Adrenal gland (tissue), 5 donors: ENCODE results near the gene CNTNAP2.

ENCODE experiments used
- POLR2A ChIP-seq, 2 donors: fragments of 450-650 bp; IDR thresholded peaks; one replicate each; pipeline ENCODE4 v1.6.1; 2017; ENCODE audit warnings: antibody characterized with exemption in 2 of 2, mild to moderate bottlenecking in 2 of 2, moderate library complexity in 1 of 2
- TF ChIP-seq, protein P1 (sequence below), 6 experiments: fragments of 450-650 bp in 4 of 6; fragments of 200-600 bp in 2 of 6; sonication (generic) in 1 of 6; IDR thresholded peaks; 1 replicate in 5 of 6; 2 replicates in 1 of 6; pipeline versions ENCODE4 v1.5.1 to v1.8.0; 2016 to 2021; ENCODE audit warnings: antibody characterized with exemption in 6 of 6, mild to moderate bottlenecking in 2 of 6, moderate library complexity in 1 of 6
- donor health status: DM: no; HTN: no; CAD: no.

- TF ChIP-seq, protein P1, sequence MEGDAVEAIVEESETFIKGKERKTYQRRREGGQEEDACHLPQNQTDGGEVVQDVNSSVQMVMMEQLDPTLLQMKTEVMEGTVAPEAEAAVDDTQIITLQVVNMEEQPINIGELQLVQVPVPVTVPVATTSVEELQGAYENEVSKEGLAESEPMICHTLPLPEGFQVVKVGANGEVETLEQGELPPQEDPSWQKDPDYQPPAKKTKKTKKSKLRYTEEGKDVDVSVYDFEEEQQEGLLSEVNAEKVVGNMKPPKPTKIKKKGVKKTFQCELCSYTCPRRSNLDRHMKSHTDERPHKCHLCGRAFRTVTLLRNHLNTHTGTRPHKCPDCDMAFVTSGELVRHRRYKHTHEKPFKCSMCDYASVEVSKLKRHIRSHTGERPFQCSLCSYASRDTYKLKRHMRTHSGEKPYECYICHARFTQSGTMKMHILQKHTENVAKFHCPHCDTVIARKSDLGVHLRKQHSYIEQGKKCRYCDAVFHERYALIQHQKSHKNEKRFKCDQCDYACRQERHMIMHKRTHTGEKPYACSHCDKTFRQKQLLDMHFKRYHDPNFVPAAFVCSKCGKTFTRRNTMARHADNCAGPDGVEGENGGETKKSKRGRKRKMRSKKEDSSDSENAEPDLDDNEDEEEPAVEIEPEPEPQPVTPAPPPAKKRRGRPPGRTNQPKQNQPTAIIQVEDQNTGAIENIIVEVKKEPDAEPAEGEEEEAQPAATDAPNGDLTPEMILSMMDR (IDR thresholded peaks at IDR 0.05), result no peak
- TF ChIP-seq POLR2A (IDR thresholded peaks at IDR 0.05), result no peak
Measured at GRCh38 chr7:146661435-146661834, 544.8 kb downstream of the CNTNAP2 start.
